ENCODE measurements around the gene DENND6B. TPM values are rescaled to one million over a fixed set of nuclear protein-coding genes. Genes with fewer than 3 reads are reported as not detected.

The DENND6B gene
- total RNA-seq, 3 donors from 2014 or later (not counting 1 experiment from before 2014, with no cell fraction given): 3.1 to 5.0 (median 4.5) TPM

DNA sequence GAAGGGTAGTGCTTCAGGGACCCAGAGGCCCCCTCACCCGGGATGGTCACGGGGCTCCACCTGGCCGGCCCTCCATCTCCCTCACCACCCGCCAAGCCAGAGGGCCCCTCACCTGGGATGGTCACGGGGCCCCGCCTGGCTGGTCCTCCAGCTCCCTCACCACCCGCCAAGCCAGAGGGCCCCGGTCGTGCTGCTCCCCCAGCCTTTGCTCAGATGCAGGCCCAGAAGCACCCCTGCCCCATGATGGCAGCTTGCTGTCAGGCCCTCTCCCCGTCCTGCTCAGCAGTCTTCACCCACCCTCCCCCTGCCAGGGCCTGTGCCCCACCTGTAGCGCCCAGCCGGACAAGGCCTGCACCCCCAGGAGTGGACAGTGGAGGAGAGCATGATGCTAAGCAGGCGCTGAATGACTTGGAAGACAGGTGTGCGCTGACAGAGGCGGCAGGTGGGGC lies 7.3 kb downstream of the DENND6B start:
- Histone ChIP-seq H3K9me3 (ENCODE audit: control insufficient read depth, insufficient read depth, low read length) (no peaks in the 10 kb centered on the region), H3K4me1 (ENCODE audit: control insufficient read depth, insufficient read depth, low read length) (peaks cover 10% of the 10 kb centered on the region), H3K27ac (ENCODE audit: low read length) (no peak overlapping the region), H3K27me3 (ENCODE audit: control insufficient read depth, insufficient read depth, low read length) (no peaks in the 10 kb centered on the region), H3K4me3 (ENCODE audit: low read length) (no peak overlapping the region), H3K36me3 (ENCODE audit: control insufficient read depth, insufficient read depth, low read length) (no peaks in the 10 kb centered on the region)
- ATAC-seq: no peak
- Mint-ChIP-seq H3K36me3 (no peaks in the 10 kb centered on the region), H3K27me3 (ENCODE audit: low read depth in 2 of 2) (no peaks in the 10 kb centered on the region), H3K4me1 (peaks cover 7 to 9% of the 10 kb centered on the region in 2 donors), H3K9me3 (no peaks in the 10 kb centered on the region), H3K4me3 (no peak overlapping the region), H3K27ac (no peak overlapping the region)
- TF ChIP-seq, protein P1, sequence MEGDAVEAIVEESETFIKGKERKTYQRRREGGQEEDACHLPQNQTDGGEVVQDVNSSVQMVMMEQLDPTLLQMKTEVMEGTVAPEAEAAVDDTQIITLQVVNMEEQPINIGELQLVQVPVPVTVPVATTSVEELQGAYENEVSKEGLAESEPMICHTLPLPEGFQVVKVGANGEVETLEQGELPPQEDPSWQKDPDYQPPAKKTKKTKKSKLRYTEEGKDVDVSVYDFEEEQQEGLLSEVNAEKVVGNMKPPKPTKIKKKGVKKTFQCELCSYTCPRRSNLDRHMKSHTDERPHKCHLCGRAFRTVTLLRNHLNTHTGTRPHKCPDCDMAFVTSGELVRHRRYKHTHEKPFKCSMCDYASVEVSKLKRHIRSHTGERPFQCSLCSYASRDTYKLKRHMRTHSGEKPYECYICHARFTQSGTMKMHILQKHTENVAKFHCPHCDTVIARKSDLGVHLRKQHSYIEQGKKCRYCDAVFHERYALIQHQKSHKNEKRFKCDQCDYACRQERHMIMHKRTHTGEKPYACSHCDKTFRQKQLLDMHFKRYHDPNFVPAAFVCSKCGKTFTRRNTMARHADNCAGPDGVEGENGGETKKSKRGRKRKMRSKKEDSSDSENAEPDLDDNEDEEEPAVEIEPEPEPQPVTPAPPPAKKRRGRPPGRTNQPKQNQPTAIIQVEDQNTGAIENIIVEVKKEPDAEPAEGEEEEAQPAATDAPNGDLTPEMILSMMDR (IDR thresholded peaks at IDR 0.05): no peak
- 96% methylated on average over 15 of the region's 15 CpGs for WGBS (ENCODE audit: insufficient coverage)
- no peak for DNase-seq
- intact Hi-C loops (cut with micrococcal nuclease): no loop called here

DNA sequence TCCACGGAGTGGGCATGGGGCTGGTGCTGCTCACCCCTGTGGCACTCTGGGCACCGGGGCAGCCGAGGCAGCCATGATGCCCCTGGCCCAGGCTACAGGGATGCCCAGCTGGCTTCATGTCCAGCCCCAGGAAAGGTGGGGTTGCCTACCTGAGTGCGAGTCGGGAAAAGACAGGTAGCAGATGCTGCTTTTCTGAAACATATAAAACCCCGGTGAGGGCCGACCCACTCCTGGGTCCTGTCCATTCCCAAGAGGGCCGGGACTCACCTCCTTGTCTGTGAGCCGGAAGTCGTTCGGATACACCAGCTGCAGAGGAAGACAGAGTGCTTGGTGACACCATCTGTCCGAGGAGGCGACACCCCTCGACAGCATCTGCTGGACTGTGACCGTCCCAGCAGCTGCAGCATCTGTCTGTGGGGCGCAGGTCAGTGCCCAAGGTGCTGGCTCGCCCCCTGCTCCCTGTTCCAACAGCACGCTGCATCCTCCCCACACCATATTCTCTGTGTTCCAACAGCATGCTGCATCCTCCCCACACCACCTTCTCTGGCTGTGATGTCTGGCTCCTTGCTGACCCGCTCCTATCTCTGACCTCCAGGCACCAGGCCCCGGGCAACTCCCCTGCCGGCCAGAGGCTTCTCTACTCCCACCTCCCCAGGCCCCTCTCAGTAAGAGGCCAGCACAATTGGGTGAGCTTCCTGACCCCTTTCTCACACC lies 8.0 kb downstream of the DENND6B start:
- Histone ChIP-seq H3K27ac (ENCODE audit: low read length) (no peak overlapping the region), H3K4me3 (ENCODE audit: low read length) (no peak overlapping the region), H3K4me1 (ENCODE audit: control insufficient read depth, insufficient read depth, low read length) (peaks cover 17% of the 10 kb centered on the region), H3K36me3 (ENCODE audit: control insufficient read depth, insufficient read depth, low read length) (no peaks in the 10 kb centered on the region), H3K9me3 (ENCODE audit: control insufficient read depth, insufficient read depth, low read length) (no peaks in the 10 kb centered on the region), H3K27me3 (ENCODE audit: control insufficient read depth, insufficient read depth, low read length) (no peaks in the 10 kb centered on the region)
- ATAC-seq (no peak), DNase-seq (no peak)
- TF ChIP-seq, protein P1 (IDR thresholded peaks at IDR 0.05): no peak
- intact Hi-C loops (cut with micrococcal nuclease): no loop called here
- 78% methylated on average over 21 of the region's 21 CpGs for WGBS (ENCODE audit: insufficient coverage)
- Mint-ChIP-seq H3K4me3 (no peak overlapping the region), H3K4me1 (peaks cover 13 to 15% of the 10 kb centered on the region in 2 donors), H3K27ac (no peak overlapping the region), H3K36me3 (no peaks in the 10 kb centered on the region), H3K27me3 (ENCODE audit: low read depth in 2 of 2) (no peaks in the 10 kb centered on the region), H3K9me3 (no peaks in the 10 kb centered on the region)

DNA sequence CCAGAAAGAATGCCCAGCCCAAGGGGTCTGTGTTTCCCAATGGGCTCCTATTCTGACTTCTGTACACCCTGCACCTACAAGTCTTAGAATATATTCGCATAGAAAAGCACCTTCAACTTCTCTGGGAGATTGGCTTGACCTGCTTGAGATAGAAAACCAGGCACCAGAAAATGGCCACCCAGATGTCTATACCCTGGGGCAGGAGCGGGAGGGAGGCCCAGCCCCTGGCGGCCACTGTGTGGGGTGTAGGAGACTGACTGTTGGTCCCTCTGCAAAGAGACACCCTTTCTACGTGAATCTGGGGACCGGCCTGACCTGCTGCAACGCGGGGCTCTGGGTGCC lies 8.5 kb downstream of the DENND6B start:
- no peak overlapping the region for H3K27ac Mint-ChIP-seq

More for the DNA sequence above, 8.5 kb downstream of the DENND6B start:
- DNase-seq: no peak
- Mint-ChIP-seq H3K27me3 (ENCODE audit: low read depth in 2 of 2) (no peaks in the 10 kb centered on the region), H3K4me1 (peaks cover 13 to 18% of the 10 kb centered on the region in 2 donors), H3K9me3 (no peaks in the 10 kb centered on the region), H3K4me3 (no peak overlapping the region), H3K36me3 (no peaks in the 10 kb centered on the region)
- peaks cover 22% of the 10 kb centered on the region for H3K4me1 ChIP-seq (ENCODE audit: control insufficient read depth, insufficient read depth, low read length)
- no peaks in the 10 kb centered on the region for H3K27me3 ChIP-seq (ENCODE audit: control insufficient read depth, insufficient read depth, low read length)
- TF ChIP-seq, protein P1 (IDR thresholded peaks at IDR 0.05): no peak
- H3K27ac ChIP-seq (ENCODE audit: low read length): no peak overlapping the region
- no peak overlapping the region for H3K4me3 ChIP-seq (ENCODE audit: low read length)
- H3K9me3 ChIP-seq (ENCODE audit: control insufficient read depth, insufficient read depth, low read length): no peaks in the 10 kb centered on the region
- WGBS (ENCODE audit: insufficient coverage): 83% methylated on average over 7 of the region's 7 CpGs
- no peak for ATAC-seq
- no peaks in the 10 kb centered on the region for H3K36me3 ChIP-seq (ENCODE audit: control insufficient read depth, insufficient read depth, low read length)
- intact Hi-C loops (cut with micrococcal nuclease): no loop called here

Data from natural killer cell (primary cell).